Neural crest cell (in vitro differentiated cells): ENCODE data around the gene OR52B4. TPM values are rescaled to one million over a fixed set of nuclear protein-coding genes. Genes with fewer than 3 reads are reported as not detected.

Experiments
- total RNA-seq: library from RNA; stranded (reverse); gene quantifications from 2 replicates; pipeline ENCODE4 v1.2.1, GENCODE V29; 2021

OR52B4 gene
- total RNA-seq, 1 donor from 2014 or later = not detected

Other genes with a start within 250 kb of the OR52B4 start
- 10.5 and 10.6 TPM in 2 replicates for gene TRIM21, start 25.3 kb upstream of the OR52B4 start, total RNA-seq
- gene OR52K2, start 80.9 kb upstream of the OR52B4 start, total RNA-seq = not detected in 2 replicates
- gene OR52K1, start 114.3 kb upstream of the OR52B4 start, total RNA-seq = not detected in 2 replicates
- not detected in 2 replicates for gene OR52M1, start 176.8 kb upstream of the OR52B4 start, total RNA-seq
- not detected in 2 replicates for gene OR52I2, start 213.4 kb upstream of the OR52B4 start, total RNA-seq
- not detected in 2 replicates for gene OR52I1, start 225.7 kb upstream of the OR52B4 start, total RNA-seq
- 12.3 and 13.4 TPM in 2 replicates for gene TRIM68, start 239.8 kb upstream of the OR52B4 start, total RNA-seq